Breast epithelium (tissue), 3 donors: ENCODE measurements around the gene RBPMS2.

Experiments used
- CTCF ChIP-seq, 3 donors: fragments of 450-650 bp; IDR thresholded peaks; one replicate each; pipeline ENCODE4 v1.5.1; 2016 to 2017; ENCODE audit warnings: antibody characterized with exemption in 3 of 3, mild to moderate bottlenecking in 3 of 3, moderate library complexity in 3 of 3
- POLR2A ChIP-seq: fragments of 450-650 bp; IDR thresholded peaks from one replicate; pipeline ENCODE4 v1.6.1; 2016; ENCODE audit warnings: antibody characterized with exemption, mild to moderate bottlenecking, moderate library complexity

GRCh38 chr15:64772488-64772887, 2.9 kb downstream of the RBPMS2 start:
- TF ChIP-seq CTCF (IDR thresholded peaks at IDR 0.05) = no peak
- TF ChIP-seq POLR2A = no peak
